GOT3 (cell line): ENCODE results near the gene TRIM65.
"Not testable (repeated sequence)": the region's sequence is repeated elsewhere in the genome, so short reads cannot be mapped to it uniquely, and the experiment has no call there.

ENCODE experiments used
- DNase-seq: peaks from one replicate; lab custom pipeline; 2025; ENCODE audit warnings: mixed read lengths; lab: John Stamatoyannopoulos, UW

Gene TRIM65

DNA sequence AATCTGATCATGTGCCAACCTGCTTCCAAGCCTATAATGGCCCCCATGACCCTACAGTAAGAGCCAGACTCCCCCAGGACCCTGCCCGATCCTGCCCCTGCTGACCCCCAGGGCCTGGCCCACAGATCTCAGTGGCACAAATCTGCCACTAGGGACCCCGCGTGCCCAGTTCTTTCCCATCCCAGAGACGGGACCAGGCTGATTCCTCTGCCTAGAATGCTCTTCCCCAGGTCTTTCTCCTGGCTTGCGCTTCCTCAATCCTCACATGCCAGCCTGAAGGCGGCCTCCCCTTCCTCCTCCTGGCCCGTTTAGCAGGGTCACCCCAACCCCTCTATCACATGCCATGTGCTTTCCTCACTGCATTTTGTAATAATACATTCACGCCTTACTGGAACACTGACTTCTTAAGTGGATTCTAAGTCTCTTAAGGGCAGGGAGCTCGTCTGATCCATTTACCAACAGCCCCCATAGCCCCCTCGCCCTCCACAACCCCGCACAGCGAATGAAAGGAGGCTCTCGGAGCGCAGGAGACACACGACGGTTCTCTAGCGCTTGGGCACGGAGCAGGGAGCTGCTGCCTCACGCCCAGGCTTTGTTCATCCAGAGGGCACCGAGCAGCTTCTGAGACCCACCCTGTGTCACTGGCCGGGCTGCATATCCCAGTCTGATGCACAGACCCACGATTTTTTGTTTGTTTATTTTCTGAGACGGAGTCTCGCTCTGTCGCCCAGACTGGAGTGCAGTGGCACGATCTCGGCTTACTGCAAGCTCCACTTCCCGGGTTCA is 1.2 kb downstream of the TRIM65 start:
- no peak for DNase-seq

DNA sequence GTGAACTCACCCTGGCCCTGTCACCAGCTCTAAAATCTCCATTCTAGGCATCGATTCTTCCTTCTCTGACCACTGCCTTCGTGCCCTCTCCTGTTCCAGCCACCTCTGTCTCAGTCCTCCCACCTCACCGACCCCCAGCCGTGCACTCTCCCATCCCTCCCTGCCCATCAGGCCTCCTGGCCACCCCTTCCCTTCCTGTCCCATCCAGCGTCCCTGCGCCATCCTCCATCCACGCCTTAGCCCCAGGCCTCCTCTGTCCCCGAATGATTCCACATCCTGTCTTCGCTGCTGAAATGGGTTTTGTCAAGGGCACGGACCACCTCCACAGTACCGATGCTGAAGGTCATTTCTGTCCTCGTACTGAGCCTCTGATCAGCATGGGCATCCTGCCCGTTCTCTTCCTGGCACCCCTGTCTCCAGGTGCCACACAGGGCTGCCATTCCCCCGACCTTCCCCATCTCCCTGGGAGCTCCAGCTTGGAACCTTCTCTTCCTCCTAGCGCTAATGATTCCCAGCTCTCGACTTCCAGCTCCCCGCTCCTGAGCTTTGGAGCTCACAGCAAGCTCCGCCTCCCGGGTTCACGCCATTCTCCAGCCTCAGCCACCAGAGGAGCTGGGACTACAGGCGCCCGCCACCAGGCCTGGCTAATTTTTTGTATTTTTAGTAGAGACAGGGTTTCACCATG is 2.6 kb downstream of the TRIM65 start:
- no peak for DNase-seq

- DNase-seq = no peak
Observed at GRCh38 chr17:75893305-75894048, 3.3 kb downstream of the TRIM65 start.

GRCh38 chr17:75892556-75893224 is 4.1 kb downstream of the TRIM65 start:
- no peak for DNase-seq

GRCh38 chr17:75891605-75892555 is 4.9 kb downstream of the TRIM65 start:
- DNase-seq = no peak

- no peak for DNase-seq
Observed at GRCh38 chr17:75891022-75891604, 5.6 kb downstream of the TRIM65 start.

GRCh38 chr17:75889454-75889853 is 7.3 kb downstream of the TRIM65 start:
- DNase-seq = no peak

- DNase-seq = no peak
Observed at GRCh38 chr17:75888484-75888883, 8.3 kb downstream of the TRIM65 start.

- DNase-seq = not testable (repeated sequence)
Observed at GRCh38 chr17:75885860-75886259, 10.9 kb downstream of the TRIM65 start.

GRCh38 chr17:75885431-75885830 is 11.3 kb downstream of the TRIM65 start:
- no peak for DNase-seq

DNA sequence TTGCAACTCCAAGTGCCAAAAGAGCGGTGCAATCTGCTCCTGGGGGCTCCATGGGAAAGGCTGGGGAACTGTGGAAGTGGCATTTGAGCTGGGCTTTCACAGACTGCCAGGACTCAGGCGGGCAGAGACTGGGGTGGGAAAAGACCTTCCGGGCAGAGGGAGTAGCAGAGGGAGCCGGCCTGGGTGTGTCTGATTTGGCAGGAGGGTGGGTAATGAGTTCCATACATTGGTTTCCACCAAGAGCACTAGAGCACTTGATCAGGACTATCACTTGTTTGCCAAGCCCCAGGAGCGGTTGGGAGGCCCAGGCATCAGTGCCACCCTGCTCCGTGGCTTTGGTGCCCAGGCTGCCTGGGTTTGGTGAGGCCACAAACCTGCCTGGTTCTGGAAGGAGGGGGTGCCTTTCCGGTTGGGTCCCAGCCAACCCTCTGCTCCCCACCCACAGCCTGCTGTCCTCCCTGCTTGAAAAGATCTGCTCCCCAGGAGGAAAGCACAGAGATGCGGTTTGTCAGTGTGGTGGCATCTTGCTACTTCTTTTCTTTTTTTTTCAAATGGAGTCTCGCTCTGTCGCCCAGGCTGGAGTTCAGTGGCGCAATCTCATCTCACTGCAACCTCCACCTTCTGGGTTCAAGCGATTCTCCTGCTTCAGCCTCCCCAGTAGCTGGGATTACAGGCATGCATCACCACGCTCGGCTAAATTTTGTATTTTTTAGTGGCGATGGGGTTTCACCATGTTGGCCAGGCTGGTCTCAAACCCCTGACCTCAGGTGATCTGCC is 14.9 kb downstream of the TRIM65 start:
- no peak for DNase-seq

DNA sequence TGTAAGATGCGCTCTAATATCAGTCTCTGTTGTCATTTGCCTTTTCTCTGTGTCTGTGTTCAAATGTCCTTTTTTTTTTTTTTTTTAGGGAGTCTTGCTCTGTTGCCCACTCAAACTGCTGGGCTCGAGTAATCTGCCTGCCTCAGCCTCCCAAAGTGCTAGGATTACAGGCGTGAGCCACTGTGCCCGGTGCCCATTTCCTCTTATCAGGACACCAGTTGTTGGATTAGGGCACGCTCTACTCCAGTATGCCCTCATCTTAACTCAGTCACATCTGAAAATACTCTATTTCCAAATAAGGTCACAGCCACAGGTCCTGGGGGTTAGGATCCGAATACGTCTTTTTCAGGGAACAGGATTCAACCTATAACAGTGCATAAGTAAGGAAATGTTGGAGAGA is 16.5 kb downstream of the TRIM65 start:
- no peak for DNase-seq

DNA sequence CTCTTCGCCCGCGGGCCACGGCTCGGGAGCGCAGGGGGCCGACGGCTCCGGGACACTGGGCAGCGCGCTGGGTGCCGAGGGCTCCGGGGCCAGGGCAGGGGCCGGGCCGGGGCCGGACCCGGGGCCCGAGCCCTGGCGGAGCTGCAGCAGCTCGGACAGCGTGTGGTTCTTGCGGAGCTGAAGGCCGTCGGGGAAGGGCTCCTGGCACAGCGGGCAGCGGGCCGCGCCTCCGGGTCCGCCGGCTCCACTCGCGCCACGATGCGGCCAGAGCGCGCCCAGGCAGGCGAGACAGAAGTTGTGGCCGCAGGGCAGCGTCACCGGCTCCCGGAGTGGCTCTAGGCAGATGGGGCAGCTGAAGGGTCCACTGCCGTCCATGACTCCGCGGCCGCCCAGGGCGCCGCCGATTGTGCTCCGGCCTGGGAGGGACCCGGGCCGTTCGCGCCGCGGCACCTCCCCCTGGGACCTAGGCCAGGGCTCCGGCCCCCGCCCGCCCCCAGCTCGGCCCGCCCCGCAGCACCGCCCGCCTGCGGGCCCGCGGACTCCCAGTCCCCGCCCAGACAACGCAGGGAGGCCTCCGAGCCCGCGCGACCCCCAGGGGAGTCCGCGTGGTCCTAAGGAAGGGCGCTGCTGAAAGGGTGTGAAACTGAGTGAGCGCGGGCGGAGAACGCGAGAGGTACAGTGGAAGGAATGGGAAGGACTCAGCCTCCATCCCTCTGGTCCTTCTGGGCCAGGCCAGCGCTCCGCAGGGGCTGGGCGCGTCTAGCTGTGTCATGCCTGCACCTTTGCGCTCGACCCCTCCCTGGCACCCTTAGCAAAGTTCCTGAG is 18.4 kb downstream of the TRIM65 start, which contains the start of gene TRIM47:
Gene TRIM47, minus strand, starts transcription at position 408 of the 825 bp plus-strand sequence. Its CDS starts 33 bp downstream, at position 375.
- DNase-seq = peak; percentile 27

DNA sequence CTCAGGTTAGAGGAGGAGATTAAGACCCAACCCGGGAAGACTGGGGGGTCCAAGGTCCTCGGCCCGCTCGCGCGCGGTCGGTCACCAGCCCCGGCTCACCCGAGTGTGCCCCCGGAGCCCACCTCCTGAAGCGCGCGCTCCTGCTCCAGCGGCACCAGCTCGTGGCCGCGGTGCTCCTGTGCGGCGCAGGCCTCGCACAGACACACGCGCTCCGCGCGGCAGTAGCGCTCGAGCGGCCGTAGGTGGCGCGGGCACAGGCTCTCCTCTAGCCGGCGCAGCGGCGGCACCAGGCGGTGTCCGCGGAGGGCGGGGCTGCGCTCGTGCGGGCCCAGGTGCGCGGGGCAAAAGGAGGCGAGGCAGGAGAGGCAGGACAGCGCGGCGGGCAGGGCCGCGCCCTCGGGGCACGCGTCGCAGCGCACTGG is 19.0 kb downstream of the TRIM65 start:
- peak; percentile 34 for DNase-seq

DNA sequence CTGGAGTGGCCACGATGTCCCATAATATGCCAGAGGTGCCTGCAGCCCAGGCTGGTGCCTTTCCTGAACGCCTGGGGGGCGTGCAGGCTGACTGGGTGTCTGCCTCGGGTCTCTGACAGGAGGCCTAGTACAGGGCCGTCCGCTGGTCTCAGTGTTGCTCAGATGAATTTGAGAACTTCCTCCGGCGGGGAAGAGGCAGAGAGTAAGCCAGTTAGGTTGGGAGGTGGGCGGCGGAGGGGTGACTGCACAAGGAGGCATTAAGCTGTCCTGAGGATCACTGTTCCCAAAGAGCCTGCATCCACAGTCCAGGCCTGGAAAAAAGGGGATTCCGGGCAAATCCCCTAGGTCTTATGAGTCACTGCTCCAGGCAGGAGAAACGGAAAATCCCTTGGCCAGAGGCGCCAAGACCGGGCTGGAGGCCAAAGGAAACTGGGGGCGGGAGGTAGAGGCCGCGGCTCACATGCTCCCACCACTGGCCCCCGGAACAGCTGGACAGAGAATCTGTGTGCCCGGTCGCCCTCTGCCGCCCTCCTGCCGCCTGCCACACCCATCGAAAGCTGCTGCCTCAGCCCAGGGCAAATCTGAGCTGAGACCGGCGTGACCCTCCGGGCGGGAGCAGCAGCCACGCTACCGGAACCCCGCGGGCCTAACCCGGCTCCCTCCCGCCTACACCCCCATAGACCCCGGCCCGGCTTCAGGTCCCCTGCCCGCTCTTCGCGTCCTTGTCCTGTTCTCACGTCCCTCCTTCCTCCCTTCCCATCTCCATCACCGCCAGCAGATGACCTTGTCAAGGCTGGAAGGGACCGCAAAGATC is 19.6 kb downstream of the TRIM65 start:
- DNase-seq = peak; percentile 92

DNA sequence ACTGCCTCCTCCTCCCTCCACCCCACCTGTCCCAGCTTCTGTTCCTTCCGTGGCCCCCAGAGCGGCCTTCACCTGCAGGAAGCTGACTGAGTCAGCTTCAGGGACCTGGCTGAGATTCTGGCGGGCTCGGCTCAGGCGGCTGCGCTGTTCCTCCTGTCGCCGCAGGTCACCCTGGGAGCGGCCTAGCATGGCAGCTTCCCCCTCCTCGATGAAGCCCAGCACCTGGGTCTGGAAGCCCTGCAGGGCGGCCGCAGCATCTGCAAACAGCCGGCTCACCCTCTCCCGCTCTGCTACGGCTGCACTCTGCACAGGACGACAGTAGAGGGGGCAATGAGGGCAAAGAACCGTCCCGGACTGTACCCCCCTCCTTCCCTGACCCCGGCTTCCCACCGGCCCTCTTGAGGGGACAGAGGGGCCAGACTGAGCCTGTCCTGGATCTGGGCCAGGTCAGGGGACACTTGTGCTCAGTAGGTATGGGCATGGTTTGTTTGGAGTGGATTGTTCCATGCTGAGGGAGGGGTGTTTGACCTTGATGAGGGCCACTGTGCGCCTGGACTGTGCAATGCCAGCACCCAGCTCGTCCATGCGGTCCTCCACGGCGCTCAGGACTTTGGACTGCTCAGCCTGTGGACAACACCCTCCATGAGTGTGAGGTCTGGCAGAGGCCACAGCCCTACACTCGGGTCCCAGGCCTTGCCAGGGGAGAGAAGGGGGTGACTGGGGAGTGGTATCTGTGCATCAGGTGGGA is 20.4 kb downstream of the TRIM65 start:
- DNase-seq = no peak

DNA sequence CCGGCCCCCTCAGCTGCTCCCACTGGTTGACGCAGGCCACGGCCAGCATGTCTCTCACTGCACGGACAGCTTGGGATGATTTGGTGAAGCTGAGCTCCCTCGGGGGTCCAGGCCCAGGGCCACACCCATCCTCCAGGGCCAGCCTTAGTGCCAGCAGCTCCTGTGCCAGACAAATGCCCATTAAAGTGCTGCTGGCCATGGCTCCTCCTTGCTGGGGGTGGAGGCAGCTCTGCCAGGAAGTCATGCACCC is 20.9 kb downstream of the TRIM65 start:
- DNase-seq = no peak
